ENCODE measurements around the gene LIMD2.

Gene LIMD2

DNA sequence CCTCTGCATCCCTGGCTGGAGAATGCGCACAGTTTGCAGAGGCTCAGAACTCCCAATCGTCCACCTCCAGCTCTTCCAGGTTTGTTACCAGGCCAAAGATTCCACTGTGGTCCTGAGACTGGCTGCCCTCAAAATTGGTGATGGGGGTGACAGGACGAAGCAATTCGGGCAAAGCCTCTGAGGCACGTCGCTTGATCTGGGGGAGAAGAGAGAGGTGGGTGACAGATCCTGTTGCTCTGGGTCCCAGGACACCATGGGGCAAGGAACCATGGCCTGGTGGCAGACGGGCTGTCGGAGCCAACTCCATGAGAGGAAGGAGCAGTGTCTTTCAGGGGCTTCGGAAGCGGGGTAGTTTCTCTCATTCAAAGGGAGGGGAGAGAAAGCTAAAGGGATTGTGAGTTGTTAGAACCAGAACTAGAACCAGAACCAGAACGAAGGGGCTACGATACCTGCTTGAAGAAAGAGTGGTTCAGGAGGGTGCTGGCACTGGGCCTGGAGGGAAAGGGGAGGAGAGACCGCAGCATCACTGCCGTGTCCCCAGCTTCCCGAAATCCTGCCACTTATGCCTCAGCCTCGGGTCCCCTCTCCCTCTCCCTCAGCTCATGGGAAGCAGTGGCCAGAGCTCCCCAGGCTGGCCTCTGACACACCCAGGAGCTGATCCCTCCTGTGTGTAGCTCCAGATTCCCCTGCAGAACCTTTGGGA lies 3.8 kb upstream of the LIMD2 start:
- H3K9ac ChIP-seq (ENCODE audit: low read depth, low read length, poor library complexity, severe bottlenecking), result no peak overlapping the region
- no peaks in the 10 kb centered on the region for H3K9me2 ChIP-seq (replicated peaks; ENCODE audit: low read depth, low read length)
- H4K20me1 ChIP-seq (ENCODE audit: insufficient read depth, low read length, poor library complexity, severe bottlenecking), result no peaks in the 10 kb centered on the region
- peaks cover 29% of the 10 kb centered on the region for H3K4me1 ChIP-seq (ENCODE audit: insufficient read depth, low read length, poor library complexity, severe bottlenecking)
- no peaks in the 10 kb centered on the region for H3K9me3 ChIP-seq (ENCODE audit: insufficient read depth, low read depth, low read length)
- H3K27me3 ChIP-seq (ENCODE audit: insufficient read depth, low read length, poor library complexity, severe bottlenecking), result no peaks in the 10 kb centered on the region
- H3K4me2 ChIP-seq (ENCODE audit: low read depth, low read length, poor library complexity, severe bottlenecking), result no peak overlapping the region
- 0 out of 2 replicates have a peak, but pooled peaks cover 9% of the 10 kb centered on the region for H3F3A ChIP-seq (ENCODE audit: low read depth)
- TF ChIP-seq, protein P1, sequence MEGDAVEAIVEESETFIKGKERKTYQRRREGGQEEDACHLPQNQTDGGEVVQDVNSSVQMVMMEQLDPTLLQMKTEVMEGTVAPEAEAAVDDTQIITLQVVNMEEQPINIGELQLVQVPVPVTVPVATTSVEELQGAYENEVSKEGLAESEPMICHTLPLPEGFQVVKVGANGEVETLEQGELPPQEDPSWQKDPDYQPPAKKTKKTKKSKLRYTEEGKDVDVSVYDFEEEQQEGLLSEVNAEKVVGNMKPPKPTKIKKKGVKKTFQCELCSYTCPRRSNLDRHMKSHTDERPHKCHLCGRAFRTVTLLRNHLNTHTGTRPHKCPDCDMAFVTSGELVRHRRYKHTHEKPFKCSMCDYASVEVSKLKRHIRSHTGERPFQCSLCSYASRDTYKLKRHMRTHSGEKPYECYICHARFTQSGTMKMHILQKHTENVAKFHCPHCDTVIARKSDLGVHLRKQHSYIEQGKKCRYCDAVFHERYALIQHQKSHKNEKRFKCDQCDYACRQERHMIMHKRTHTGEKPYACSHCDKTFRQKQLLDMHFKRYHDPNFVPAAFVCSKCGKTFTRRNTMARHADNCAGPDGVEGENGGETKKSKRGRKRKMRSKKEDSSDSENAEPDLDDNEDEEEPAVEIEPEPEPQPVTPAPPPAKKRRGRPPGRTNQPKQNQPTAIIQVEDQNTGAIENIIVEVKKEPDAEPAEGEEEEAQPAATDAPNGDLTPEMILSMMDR (conservative IDR thresholded peaks at IDR 0.05; ENCODE audit: low read length), result no peak
- no peak overlapping the region for H3K4me3 ChIP-seq (ENCODE audit: low read length, poor library complexity, severe bottlenecking)
- peaks cover 11% of the 10 kb centered on the region; the same call in 1 of the 2 replicates for H3K79me2 ChIP-seq (ENCODE audit: insufficient read depth, low read length)
- H2AFZ ChIP-seq (ENCODE audit: low read length), result no peak overlapping the region
- H3K36me3 ChIP-seq (ENCODE audit: insufficient read depth, low read length), result no peaks in the 10 kb centered on the region

DNA sequence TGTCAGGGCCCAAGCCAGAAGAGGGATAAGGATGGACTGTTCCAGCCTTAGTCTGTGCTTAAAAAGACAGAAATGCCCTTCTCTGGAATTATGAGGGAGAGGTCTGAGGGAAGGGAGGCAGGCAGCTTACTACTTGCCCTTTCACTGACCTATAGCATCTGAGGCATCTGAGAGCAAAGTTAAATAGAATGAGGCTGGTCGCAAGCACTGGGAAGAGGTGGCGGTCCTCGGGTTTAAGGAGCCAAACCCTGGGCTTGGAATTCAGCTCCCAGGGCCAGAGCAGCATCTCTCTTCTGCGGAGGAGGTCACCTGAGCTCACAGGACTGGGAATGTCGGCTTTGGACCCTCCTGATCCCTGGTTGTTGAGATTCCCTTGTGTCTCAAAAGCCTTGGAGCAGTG lies 3.1 kb upstream of the LIMD2 start:
- H3K9ac ChIP-seq (ENCODE audit: low read depth, low read length, poor library complexity, severe bottlenecking), result no peak overlapping the region
- no peaks in the 10 kb centered on the region for H3K9me2 ChIP-seq (replicated peaks; ENCODE audit: low read depth, low read length)
- peaks cover 18% of the 10 kb centered on the region; the same call in 1 of the 2 replicates for H3K79me2 ChIP-seq (ENCODE audit: insufficient read depth, low read length)
- no peaks in the 10 kb centered on the region for H4K20me1 ChIP-seq (ENCODE audit: insufficient read depth, low read length, poor library complexity, severe bottlenecking)
- H3K36me3 ChIP-seq (ENCODE audit: insufficient read depth, low read length), result no peaks in the 10 kb centered on the region
- no peak overlapping the region for H2AFZ ChIP-seq (ENCODE audit: low read length)
- TF ChIP-seq, protein P1 (conservative IDR thresholded peaks at IDR 0.05; ENCODE audit: low read length), result no peak
- no peak for TF ChIP-seq EZH2phosphoT487 (IDR thresholded peaks at IDR 0.05; ENCODE audit: borderline replicate concordance)
- H3K4me1 ChIP-seq (ENCODE audit: insufficient read depth, low read length, poor library complexity, severe bottlenecking), result peaks cover 34% of the 10 kb centered on the region
- no peak overlapping the region for H3K4me2 ChIP-seq (ENCODE audit: low read depth, low read length, poor library complexity, severe bottlenecking)
- H3F3A ChIP-seq (ENCODE audit: low read depth), result 0 out of 2 replicates have a peak, but pooled peaks cover 9% of the 10 kb centered on the region
- H3K9me3 ChIP-seq (ENCODE audit: insufficient read depth, low read depth, low read length), result no peaks in the 10 kb centered on the region
- no peaks in the 10 kb centered on the region for H3K27me3 ChIP-seq (ENCODE audit: insufficient read depth, low read length, poor library complexity, severe bottlenecking)
- no peak overlapping the region for H3K4me3 ChIP-seq (ENCODE audit: low read length, poor library complexity, severe bottlenecking)

GRCh38 chr17:63702721-63703015 lies 2.7 kb upstream of the LIMD2 start:
- Histone ChIP-seq H3K9ac (ENCODE audit: low read depth, low read length, poor library complexity, severe bottlenecking) (no peak overlapping the region), H3K4me2 (ENCODE audit: low read depth, low read length, poor library complexity, severe bottlenecking) (peak overlapping the region; percentile 63), H3K4me3 (ENCODE audit: low read length, poor library complexity, severe bottlenecking) (peak overlapping the region; percentile 50), H3K9me3 (ENCODE audit: insufficient read depth, low read depth, low read length) (no peaks in the 10 kb centered on the region), H3K36me3 (ENCODE audit: insufficient read depth, low read length) (no peaks in the 10 kb centered on the region), H3K4me1 (ENCODE audit: insufficient read depth, low read length, poor library complexity, severe bottlenecking) (peaks cover 37% of the 10 kb centered on the region), H3K79me2 (ENCODE audit: insufficient read depth, low read length) (peaks cover 22% of the 10 kb centered on the region; the same call in 1 of the 2 replicates), H2AFZ (ENCODE audit: low read length) (no peak overlapping the region), H3K9me2 (replicated peaks; ENCODE audit: low read depth, low read length) (no peaks in the 10 kb centered on the region), H4K20me1 (ENCODE audit: insufficient read depth, low read length, poor library complexity, severe bottlenecking) (peaks cover under 1% of the 10 kb centered on the region), H3K27me3 (ENCODE audit: insufficient read depth, low read length, poor library complexity, severe bottlenecking) (no peaks in the 10 kb centered on the region), H3F3A (ENCODE audit: low read depth) (0 out of 2 replicates have a peak, but pooled peaks cover 9% of the 10 kb centered on the region)
- TF ChIP-seq, protein P1 (conservative IDR thresholded peaks at IDR 0.05; ENCODE audit: low read length), result no peak
- no peak for TF ChIP-seq EZH2phosphoT487 (IDR thresholded peaks at IDR 0.05; ENCODE audit: borderline replicate concordance)

Data from Loucy (cell line).